GM19438 (cell line): Measurements from ENCODE around the gene PTPA.

ENCODE experiments used
- ATAC-seq: cut with Tn5 transposase; IDR thresholded peaks from one replicate; pipeline ENCODE4 v1.9.1; 2021; ENCODE audit warnings: low read depth; ENCODE audit not compliant: unreplicated experiment

The PTPA gene

DNA sequence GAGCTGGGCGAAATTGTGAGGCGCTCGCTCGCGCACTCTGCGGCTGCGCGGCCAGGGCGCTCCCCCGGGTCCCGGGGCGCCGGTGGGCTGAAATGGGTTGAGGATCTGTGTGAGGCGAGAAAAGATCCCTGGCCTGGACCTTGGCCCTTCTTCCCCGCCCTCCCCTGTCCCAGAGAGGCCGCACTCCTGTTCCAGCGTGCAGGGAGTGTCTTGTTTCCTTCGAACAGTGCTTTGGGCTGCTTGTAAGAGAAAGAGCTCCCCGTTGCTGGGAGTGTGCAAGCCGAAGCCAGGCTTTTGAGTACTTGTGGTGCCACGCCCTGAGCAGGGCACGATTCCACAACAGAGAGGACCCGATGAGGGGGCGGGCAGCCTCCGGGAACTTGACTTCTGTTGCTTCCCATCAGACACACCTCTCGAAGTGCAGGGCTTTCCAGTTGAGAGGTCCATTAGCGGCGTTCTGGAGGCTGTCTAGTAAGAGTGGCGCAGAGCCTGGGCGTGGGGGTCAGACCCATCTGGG lies 29.8 kb upstream of the PTPA start:
- ATAC-seq, result no peak

DNA sequence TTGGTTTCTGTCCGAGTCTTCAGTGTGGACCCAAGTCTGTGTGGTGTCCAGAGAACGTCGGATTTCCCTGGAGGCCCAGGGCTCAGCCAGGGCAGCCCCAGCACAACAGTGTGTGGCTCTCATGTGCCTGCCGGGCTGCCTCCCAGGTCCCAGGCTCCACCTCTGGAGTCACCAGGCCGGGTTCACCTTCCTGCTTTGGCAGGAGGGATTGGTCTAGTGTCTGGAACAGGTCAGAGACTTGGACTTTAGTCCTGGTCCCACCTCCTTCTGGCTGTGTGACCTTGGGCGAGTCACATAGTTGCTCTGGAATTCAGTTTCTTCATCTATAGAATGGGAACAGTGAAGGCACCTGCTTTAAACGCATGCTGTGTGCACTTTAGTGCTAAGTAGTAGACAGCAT lies 27.1 kb upstream of the PTPA start:
- no peak for ATAC-seq

DNA sequence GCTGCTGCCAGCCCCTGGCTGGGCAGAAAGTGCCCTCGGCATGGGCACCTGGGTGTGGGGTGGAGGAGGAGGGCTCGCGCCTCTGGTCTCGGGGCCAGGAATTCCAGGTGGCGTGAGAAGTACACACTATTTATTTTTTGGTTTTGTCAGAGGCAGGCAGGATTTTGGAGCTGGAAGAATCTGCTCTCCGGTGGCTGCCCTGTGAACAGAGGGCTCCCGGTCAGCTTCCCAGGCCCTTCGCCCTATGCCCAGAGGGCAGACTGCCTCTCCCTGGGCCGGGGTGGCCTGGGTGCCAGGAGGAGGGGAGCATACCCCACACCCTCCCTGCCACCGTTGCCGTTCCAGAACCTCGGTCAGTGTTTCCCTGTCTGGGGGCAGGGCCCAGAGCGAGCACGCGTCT lies 22.0 kb upstream of the PTPA start:
- ATAC-seq, result no peak

DNA sequence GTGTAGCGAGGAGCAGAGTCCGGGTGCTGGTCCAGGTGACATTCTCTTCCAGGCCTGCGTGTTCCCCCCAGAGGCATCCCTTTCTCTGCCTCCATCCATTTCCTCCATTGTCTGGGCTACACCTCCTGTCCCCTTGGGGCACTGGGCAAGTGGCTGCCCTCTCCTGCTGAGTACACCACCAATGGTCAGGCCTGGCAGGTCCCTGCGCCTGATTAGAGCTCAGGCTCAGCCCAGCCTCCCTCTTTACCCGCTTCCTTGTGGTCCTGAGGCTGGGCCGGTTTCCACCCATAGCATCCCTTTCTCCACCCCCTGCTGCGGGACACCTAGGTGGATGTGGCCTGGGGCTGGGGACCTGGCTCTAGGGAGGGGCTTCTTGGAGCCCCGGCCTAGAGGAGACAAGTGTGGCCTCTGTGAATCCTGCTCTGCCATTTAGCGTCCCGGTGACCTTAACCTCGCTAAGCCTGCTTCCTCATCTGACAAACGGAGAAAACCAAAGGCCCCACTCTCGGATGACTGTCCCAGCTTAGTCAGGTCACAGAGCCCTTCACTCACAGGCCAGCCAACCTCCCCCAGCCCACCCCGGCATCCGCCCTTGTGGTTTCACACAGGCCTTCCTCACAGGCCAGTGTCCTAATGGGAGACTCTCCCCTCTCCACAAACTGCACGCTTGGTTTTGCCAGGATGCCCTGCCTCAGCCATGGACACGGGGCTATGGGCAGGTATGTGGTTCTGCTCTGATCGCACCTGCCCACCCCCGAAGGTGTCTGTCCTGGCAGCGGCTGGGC lies 17.4 kb upstream of the PTPA start:
- ATAC-seq, result no peak

DNA sequence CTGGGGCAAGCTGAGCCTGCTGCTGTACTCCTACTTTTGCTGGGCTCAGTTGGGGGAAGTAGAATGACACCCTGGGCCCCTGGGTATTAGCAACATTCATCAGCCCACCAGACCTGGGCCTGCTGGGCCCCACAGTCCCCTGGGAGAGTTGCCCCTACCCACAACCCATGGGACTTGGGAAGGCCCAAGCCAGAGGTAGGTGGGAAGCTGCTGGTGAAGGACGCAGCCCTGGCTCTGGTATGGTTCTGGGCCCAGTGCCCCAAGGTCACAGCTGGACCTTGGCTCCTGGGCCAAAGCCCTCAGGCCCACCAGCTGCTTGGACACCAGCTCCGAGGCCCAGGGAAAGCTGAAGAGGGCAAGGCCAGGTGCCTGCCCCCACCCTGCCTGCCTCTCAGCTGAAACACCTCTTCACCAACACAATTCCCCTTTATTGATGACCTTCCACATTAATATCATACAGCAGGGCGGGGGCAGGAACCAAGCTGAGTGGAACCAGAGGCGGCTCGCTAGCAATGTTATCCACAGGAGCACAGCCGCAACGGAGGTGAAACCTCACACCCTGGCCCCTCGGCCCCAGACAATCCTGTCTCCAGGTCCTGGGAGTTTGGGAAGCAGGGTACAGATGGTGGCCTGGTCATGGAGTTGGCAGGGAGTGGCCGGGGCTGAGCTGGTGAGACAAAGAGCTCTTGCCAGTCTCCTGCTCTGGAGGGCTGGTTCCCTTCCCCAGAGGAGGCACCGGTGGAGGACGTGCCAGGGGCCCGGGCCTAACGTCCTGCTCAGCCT lies 16.6 kb upstream of the PTPA start:
- ATAC-seq, result no peak

DNA sequence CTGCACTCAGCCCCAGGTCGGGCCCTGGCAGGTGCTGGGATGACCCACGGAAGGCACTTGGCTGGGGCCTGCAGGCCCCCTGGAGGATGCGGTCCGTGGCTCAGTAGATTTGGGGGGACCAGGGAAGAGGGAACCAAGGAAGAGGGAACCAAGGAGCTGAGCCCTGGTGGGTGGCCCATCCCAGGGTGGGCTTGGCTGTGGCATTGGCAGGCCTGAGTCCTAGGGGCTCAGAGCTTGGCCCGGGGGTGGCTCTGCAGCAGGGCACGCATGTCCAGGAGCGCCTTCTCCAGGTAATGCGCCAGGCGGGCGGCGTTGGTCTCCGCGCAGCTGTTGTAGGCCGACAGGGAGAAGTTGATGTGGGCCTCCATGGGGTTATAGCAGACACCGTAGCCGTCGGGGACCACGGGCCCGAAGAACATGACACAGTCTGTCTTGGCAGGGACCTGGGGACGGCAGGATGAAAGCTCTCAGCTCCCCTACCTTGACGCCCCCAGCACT lies 16.0 kb upstream of the PTPA start:
- no peak for ATAC-seq

DNA sequence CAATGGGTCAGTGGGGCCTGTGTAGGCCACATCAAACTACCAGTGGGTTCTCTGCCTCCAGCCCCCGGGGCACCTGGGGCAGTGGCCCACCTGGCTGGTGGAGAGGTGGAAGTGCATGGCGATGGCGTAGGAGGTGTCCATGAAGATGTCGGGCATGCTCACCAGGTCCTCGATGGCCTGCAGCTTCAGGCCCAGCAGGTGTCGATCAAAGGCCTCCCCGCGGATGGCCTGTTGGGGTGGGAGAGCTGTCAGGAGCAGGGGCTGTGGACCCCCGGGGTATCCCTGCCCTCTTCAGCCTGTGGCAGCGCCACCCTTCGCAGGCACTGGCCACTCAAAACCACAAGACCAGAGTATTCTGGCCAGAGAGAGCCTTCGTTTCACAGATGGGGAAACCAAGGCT lies 15.3 kb upstream of the PTPA start:
- ATAC-seq, result no peak

DNA sequence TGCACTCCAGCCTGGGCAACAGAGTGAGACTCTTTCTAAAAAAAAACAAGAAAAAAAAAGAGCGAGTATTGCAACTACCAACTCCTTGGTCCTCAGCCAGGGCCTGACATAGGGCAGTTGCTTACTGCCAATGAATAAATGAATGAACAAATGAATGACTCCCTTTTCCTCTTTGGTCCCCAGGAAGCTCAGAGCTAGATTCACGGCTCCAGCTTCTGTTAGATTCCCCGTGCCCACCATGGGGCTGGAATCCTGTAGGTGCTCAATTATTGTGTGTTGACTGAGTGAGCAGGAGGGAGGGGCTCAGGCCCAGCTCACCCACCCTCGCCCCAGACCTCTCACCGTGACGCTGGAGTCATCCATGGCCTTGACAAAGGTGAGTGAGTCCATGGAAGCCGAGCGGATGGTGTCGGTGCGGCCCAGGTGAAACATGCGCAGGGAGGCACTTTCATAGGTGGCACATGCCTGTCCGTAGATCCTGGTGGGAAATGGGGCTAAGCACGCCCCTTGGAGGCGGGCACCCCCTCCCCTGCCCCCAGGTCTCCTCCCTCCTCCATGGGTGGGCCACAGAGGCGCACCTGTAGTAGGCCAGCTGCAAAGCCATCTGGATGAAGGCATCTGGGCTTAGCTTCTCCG lies 13.4 kb upstream of the PTPA start:
- ATAC-seq, result no peak

DNA sequence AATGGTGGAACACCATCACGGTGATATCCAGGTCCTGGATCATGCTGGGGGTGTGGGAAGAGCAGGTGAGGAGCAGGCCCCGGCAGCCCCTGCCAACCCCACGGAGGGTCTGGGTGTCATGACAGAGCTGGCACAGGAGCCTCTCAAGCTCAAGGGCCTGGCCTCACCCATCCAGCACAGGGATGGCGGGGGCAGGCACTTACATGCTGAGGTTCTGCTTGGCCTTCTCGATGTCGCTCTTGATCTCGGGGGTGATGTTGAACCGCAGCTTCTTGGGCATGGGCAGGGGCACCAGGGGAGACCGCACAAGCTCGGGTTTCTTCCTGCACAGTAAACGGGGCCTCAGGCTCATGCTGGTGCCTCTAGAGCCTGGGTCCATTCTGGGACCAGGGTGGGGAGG lies 12.9 kb upstream of the PTPA start:
- ATAC-seq, result no peak

DNA sequence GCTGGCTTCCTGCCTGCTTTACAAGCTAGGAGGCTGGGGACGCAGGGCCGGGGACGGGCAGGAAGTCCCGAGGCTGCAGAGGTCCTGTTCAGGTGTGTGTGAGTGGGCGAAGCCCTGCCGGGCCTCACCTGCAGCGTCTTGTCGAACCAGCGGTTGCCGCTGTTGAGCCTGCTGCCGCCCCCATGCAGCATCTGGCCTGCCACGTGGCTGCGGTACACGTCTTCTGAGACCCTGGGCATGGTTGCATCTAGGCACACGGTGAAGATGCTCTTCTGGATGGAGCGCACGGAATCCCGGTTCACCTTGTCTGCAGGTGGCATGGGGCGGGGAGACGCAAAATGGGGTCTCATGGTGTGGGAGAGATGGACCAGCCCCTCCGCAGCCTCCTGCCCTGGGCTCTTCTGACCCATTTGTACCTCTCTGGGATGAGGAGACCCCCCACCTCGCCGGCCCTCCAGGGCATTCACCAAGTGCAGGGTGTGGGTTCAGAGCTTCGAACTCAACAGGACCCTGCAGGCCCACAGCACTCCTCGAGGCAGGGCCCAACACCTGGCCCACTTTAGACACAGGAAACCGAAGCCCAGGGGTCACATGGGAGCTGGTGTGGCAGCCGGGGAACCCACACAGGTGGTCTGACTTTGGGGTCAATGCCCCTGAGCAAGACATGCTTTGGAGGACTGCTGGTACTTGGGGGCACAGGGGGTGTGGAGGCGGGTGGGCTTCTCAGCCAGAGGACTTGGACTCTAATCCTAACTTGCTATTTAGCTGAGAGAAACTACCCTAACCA lies 10.6 kb upstream of the PTPA start:
- no peak for ATAC-seq

DNA sequence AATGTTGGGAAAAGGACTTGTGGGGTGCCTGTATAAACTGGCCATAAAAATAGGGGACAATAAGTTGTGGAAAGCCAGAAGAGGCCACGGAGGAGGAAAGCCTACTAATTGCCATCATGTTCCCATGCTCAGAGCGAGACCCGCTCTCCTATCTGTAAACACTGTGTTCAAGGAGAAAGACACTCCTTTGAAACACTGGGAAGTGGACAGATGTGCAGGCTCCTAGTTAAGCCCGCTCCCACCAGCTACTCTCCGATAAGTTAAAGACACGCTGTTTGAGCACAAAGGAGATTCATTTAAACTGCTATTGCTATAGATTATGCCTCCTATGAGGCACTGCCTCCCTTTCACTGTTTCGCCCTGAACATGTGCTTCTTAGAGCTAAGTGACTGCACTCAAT lies 9.9 kb upstream of the PTPA start:
- no peak for ATAC-seq

DNA sequence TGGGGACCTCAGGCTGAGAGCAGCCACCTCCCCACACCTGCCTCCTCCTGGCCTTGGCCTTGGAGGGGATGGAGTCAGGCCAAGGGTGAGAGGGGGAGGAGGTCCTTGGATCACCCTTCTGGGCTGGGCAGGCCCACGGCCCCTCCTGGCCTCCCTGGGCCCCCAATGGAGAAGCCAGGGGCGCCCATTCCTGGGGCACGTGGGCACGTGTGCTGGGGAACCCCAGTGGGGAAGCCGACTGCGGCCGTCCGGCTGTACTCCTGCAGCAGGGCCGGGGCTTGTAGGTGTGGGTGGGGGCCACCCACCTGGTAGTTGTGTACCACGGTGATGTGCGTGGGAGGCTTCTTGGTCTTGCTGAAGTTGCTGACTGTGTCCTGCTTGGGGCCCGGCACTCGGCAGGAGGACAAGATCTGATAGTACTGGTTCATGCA lies 9.1 kb upstream of the PTPA start:
- no peak for ATAC-seq

DNA sequence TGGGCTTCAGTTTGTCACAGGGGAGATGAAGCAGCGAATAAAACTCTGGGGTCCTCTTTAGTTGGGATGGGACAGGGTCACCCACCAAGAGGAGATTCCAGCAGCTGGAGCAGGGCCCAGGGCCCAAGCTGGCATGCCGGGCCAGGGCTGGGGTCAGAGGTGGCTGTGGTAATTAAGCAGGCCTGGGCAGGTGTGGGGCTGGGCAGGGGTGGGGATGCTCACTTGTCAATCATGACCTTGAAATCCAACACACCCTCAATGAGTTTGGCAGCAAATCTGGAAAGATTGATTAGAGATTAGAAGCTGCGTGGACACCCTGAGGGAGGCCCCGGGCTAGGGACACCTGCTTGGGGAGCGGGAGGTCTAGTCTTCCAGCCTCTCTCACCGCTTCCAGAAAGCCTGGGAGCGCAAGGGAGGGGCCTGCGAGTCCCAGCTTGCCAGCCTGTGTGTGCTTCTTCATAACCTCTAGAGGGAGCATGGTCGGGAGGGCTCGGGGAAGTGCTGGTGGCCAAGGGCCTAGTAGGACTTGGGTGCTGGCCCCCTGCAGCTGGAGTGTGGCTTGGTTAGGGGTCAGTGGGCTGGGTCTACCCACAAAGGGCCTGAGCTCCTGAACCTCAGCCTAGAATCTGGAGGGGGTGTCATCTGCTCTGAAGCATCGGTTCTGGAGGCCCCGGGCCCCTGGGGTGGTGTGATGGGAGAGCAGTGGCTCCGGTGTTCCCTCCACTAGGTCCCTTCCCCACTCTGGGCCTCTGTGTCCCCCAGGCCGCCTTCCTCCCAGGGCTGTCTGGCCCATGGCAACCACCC lies 8.2 kb upstream of the PTPA start:
- ATAC-seq, result no peak

DNA sequence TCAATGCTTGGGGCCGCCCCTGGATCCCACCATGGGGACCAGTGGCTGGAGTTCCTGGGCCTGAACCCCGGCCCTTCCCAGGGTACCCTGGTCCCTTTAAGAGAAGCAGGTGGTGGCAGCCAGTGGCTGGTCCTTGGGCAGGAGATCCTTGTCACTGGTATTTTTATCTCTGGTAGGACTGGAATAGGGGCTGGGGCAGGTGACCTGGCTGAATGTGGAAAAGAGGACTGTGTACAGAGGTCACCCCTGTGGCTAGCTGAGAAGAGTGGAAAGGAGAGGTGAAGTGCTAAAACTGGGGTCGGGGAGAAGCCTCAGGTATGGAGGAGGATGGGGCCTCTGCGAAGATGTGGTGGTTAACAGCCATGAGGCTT lies 7.6 kb upstream of the PTPA start:
- ATAC-seq, result no peak

DNA sequence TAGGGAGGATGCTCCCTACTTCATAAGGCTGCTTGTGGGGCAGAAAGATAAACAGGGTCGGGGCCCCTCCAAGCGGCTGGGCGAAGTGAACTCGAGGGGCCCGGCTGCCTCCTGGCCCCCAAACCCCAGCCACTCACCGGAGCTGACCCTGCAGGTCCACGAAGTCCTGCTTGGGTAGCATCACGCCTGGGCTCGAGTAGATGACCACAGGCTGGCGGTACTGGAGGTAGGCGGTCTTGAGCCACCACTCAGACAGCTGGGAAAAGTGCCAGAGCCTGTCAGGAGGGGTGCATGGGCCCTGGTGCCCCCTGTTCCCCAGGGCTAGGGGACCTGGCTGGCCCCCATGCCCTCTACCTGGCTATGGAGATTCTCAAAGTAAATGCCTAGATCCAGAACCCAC lies 7.2 kb upstream of the PTPA start:
- no peak for ATAC-seq

DNA sequence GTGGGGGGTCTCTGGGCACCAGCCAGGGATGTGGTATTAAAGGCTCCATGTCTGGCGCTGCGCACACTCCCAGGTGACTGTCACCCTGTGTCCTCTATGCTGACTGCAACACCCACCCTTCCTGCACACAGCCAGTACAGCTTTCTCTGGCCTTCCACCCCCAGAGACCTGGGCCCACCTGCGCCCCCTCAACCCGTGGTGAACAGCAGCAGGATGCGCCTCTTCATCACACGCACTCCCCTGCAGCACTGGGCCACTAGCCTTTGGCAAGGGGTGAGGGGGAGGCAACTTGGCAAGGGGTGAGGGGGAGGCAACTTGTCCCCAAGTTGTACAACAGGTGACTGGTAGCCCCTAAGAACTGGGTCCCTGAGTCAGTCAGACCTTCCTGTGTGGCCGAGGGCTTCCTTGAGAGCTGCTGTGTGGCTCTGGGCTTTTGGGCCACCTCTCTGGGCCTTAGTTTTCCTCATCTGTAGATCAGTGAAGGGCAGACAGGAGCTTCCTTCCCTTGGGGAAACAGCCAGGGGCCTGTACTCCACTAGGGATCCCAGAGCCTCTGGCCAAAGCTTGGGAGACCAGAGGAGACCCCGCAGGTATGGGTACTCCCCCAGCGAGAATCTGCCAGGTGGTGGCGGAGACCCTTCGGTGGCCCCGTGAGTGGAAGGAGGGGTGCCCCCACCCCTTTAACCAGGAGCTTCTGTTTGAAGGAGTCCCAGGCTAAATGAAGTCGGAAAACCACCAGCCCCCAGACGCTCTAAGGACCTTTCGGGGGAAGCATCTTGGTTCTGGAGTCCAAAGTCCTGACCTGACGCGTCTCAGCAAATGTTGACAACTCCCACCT lies 5.1 kb upstream of the PTPA start:
- ATAC-seq, result no peak

DNA sequence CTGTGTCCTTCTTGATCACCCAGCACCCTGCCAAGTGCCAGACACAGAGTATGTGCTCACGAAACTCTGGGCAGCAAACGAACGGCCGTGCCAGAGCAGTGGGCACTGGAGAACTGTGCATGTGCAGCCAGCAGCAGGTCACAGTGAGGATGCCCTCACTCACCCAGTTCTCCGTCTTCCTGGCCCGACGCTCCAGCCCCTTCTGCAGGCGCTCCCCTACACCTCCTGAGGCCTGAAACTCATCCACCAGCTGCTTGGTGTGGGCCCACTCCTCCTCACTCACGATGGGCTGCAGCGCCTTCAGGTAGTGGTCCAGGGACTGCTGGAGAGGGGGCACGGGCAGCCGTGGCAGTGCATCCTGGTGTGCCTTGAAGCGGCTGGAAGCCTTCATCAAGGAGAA lies 3.6 kb upstream of the PTPA start:
- no peak for ATAC-seq

DNA sequence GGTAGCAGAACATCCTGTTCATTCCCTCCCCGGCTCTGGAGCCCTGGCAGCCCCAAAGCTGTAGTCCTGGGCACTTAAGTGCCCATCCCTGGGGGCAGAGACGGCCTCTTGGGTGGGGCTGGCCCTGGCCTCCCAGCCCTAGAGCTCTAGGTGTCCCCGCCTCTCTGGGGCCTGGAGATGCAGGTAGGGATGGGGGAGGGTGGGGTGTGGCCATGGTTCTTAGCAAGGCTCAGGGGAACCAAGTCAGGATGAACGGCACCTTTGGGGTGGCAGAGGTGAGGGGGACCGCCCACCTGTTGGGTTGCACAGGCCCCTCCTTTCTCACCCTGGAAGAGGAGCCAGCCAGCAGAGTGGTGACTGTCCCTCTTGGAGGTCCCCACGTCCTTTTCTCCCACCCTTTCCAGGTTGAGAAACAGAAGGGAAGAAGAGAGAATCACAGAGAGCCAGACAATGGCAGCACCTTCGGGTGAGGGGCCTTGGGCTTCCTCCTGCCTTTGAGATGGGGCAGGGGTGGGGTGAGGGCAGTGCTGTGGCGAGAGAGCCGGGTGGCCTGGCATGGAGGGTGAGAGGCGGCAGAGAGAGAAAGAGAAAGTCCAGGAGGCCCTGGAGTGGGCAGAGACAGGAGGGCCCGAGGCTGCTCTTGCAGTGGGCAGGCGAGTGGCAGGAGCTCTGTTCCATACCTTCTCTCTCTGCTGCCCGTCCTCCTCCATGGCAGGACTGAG lies 3.0 kb upstream of the PTPA start:
- ATAC-seq, result no peak
